SU-DHL-6 (cell line): ENCODE measurements around the gene RAE1.

Experiments used
- H2AFZ ChIP-seq: fragments of 200-600 bp; sonication (generic); 2 replicates; pipeline ENCODE4 v1.6.1; 2014; ENCODE audit warnings: low read depth, mild to moderate bottlenecking, moderate library complexity, mixed read lengths, antibody characterized with exemption, low read length; ENCODE audit not compliant: severe bottlenecking
- H3F3A ChIP-seq: fragments of 200-600 bp; shearing (Covaris generic); 2 replicates; pipeline ENCODE4 v1.6.0; 2016; ENCODE audit warnings: antibody characterized with exemption, mild to moderate bottlenecking; ENCODE audit not compliant: insufficient read depth
- H3K27ac ChIP-seq: fragments of 200-600 bp; sonication (generic); 2 replicates; pipeline ENCODE4 v1.5.1; 2016; ENCODE audit warnings: low read depth, mild to moderate bottlenecking, low read length, moderate library complexity, mixed read lengths
- H3K27me3 ChIP-seq: fragments of 200-600 bp; sonication (generic), shearing (Covaris generic); 2 replicates; pipeline ENCODE4 v1.6.0; 2014; ENCODE audit warnings: mild to moderate bottlenecking, low read length
- H3K36me3 ChIP-seq: fragments of 200-600 bp; sonication (generic); 2 replicates; pipeline ENCODE4 v1.6.1; 2014; ENCODE audit warnings: mild to moderate bottlenecking, low read length, mixed read lengths
- H3K4me2 ChIP-seq: fragments of 300-600, 200-600 bp; shearing (Covaris generic), sonication (generic); 2 replicates; pipeline ENCODE4 v1.6.0; 2014; ENCODE audit warnings: low read length, low read depth, mild to moderate bottlenecking; ENCODE audit not compliant: poor library complexity, severe bottlenecking
- H3K4me3 ChIP-seq: fragments of 200-600 bp; sonication (generic); 2 replicates; pipeline ENCODE4 v1.5.1; 2014; ENCODE audit warnings: antibody characterized with exemption, low read length, mild to moderate bottlenecking, mixed read lengths; ENCODE audit not compliant: insufficient read depth, poor library complexity, severe bottlenecking
- H3K79me2 ChIP-seq: fragments of 200-600 bp; sonication (generic); 2 replicates; pipeline ENCODE4 v1.6.1; 2014; ENCODE audit warnings: mild to moderate bottlenecking, low read length, moderate library complexity; ENCODE audit not compliant: insufficient read depth
- H3K9ac ChIP-seq: fragments of 200-600 bp; sonication (generic); 2 replicates; pipeline ENCODE4 v1.7.0; 2014; ENCODE audit warnings: mild to moderate bottlenecking, low read length
- H3K9me2 ChIP-seq: fragments of 200-600 bp; sonication (generic); replicated peaks from 2 replicates; pipeline ENCODE4 v1.6.1; 2014; ENCODE audit warnings: low read length; ENCODE audit not compliant: insufficient read depth
- H3K9me3 ChIP-seq: fragments of 200-600 bp; sonication (generic); 2 replicates; pipeline ENCODE4 v1.6.1; 2014; ENCODE audit warnings: low read length, mixed read lengths; ENCODE audit not compliant: insufficient read depth
- H4K20me1 ChIP-seq: fragments of 200-600 bp; sonication (generic); 2 replicates; pipeline ENCODE4 v1.6.1; 2014; ENCODE audit warnings: low read depth, mild to moderate bottlenecking, antibody characterized with exemption, low read length, moderate library complexity, mixed read lengths
- CTCF ChIP-seq: fragments of 200-600 bp; sonication (generic); IDR thresholded peaks from one replicate; pipeline ENCODE4 v1.5.1; 2017; ENCODE audit warnings: antibody characterized with exemption, mild to moderate bottlenecking, low read length, moderate library complexity; ENCODE audit not compliant: insufficient read depth, poor library complexity, severe bottlenecking
- EZH2phosphoT487 ChIP-seq: fragments of 200-600 bp; sonication (generic), shearing (Covaris generic); conservative IDR thresholded peaks from 2 replicates; pipeline ENCODE4 v1.6.1; 2018; ENCODE audit warnings: mild to moderate bottlenecking, antibody characterized with exemption, low read length, moderate library complexity, mixed read lengths

RAE1 gene

DNA sequence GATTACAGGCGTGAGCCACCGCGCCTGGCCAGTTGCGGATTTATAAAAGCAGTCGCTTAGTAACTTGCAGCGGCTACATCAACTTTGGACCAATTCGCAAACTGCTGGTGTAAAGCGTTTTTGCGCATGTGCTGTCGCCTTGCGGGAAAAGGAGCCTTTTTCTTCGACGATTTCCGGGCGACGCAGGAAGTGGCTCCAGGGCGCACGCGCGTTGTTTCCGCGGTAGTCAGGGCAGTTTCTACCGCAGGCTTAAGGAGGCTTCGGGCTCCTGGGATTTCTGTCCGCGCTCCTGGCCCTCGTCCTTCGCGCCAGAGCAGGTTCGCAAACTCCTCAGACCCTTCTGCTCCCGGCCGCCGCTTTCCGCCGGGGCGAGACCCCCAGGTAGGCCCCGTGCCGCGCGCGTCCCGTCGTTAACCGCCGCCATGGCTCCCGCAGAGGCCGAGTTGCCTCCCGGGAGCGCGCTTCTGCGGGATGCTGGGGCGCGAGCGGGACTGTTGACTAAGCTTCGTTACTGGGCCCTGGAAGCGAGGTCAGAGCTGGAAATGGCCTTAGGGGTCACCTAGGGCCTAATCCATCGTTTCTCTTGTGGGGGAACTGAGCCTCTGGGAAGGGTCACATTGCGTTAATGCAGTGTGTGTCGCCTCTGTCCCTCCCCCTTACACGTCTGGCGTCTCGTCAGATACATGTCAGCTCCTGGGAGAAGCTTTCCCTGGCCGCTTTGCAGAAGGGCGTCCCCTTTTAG, at the start of gene RAE1:
RAE1 (plus strand) TSS at position 214 of the 742 bp plus-strand sequence. CDS start 2,784 bp downstream, outside the sequence.
- Histone ChIP-seq H3K9ac (peak within 1 kb of the TSS; percentile 90), H3K9me2 (no peaks in the 10 kb centered on the region), H3K9me3 (no peaks in the 10 kb centered on the region), H3K27ac (peak within 1 kb of the TSS; percentile 40), H3F3A (peaks cover 11% of the 10 kb centered on the region; the same call in 1 of the 2 replicates), H3K36me3 (peaks cover 5% of the 10 kb centered on the region; the same call in 1 of the 2 replicates), H4K20me1 (no peaks in the 10 kb centered on the region; the same call in 1 of the 2 replicates), H3K79me2 (peaks cover 33% of the 10 kb centered on the region), H3K27me3 (no peaks in the 10 kb centered on the region), H2AFZ (peak within 1 kb of the TSS; percentile 83), H3K4me2 (peak within 1 kb of the TSS; percentile 77), H3K4me3 (peak within 1 kb of the TSS; percentile 93)
- TF ChIP-seq CTCF (no peak), EZH2phosphoT487 (no peak)

GRCh38 chr20:57306747-57307146, 44.3 kb upstream of the RAE1 start:
- no peaks in the 10 kb centered on the region for H3K27me3 ChIP-seq
- H2AFZ ChIP-seq: no peak overlapping the region
- H3K9ac ChIP-seq: no peak overlapping the region
- TF ChIP-seq CTCF (no peak), EZH2phosphoT487 (no peak)
- H3K9me3 ChIP-seq: no peaks in the 10 kb centered on the region
- no peaks in the 10 kb centered on the region for H3K9me2 ChIP-seq
- H3K4me3 ChIP-seq: no peak overlapping the region
- H3K79me2 ChIP-seq: no peaks in the 10 kb centered on the region
- H3K27ac ChIP-seq: no peak overlapping the region
- no peaks in the 10 kb centered on the region for H4K20me1 ChIP-seq
- H3K4me2 ChIP-seq: no peak overlapping the region
- peaks cover 6% of the 10 kb centered on the region; the same call in 1 of the 2 replicates for H3F3A ChIP-seq
- no peaks in the 10 kb centered on the region for H3K36me3 ChIP-seq

DNA sequence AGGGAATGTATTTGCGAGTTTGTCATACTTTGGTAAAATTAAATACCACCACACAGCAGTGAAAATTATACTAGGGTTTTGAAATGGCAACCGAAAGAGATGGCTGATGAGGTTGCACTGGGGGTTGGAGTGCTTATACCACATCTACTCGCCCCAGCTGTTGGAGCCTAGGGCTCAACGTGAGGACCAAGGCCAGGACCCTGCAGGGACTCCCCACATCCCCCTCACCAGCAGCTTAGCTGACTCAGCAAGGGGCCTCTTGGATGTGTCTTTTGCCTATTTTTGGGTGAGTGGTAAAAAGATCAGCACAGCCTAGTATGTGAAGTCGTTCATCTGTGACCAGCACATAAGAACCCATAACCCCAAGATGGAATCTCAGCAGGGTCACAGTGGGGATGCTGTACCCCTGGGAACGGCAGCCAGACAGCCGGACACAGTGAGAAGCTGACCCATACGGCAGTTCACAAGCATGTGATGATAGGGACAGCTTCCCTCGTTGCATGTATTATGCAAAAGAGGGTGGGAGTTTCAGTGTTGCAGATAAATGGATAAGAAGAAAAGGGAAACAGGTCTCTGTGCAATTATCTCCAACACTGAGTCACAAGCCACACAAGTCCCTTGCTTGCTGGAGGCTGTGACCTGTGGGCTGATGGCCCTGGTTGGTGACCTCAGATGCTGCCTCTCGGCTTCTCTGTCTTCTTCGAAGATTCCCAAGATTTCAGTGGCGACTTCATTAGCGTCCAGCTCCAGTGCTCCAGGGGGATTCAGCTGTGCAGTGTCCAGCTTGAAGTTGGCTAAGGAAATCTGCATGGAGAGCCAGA, 42.4 kb upstream of the RAE1 start:
- TF ChIP-seq EZH2phosphoT487 (no peak), CTCF (no peak)
- H3K4me3 ChIP-seq: no peak overlapping the region
- H3K9me3 ChIP-seq: no peaks in the 10 kb centered on the region
- no peaks in the 10 kb centered on the region for H3K9me2 ChIP-seq
- no peaks in the 10 kb centered on the region for H3K27me3 ChIP-seq
- H3K79me2 ChIP-seq: no peaks in the 10 kb centered on the region
- peak overlapping the region; percentile 75 for H3K27ac ChIP-seq
- H3K4me2 ChIP-seq: peak overlapping the region; percentile 35
- no peaks in the 10 kb centered on the region for H3K36me3 ChIP-seq
- H3K9ac ChIP-seq: peak overlapping the region; percentile 38
- peak overlapping the region; percentile 15 for H2AFZ ChIP-seq
- H3F3A ChIP-seq: peaks cover 6% of the 10 kb centered on the region
- no peaks in the 10 kb centered on the region for H4K20me1 ChIP-seq
